ENCODE results near the gene LRWD1.
"Not testable (repeated sequence)": the region's sequence is repeated elsewhere in the genome, so short reads cannot be mapped to it uniquely, and the experiment has no call there.

DNA sequence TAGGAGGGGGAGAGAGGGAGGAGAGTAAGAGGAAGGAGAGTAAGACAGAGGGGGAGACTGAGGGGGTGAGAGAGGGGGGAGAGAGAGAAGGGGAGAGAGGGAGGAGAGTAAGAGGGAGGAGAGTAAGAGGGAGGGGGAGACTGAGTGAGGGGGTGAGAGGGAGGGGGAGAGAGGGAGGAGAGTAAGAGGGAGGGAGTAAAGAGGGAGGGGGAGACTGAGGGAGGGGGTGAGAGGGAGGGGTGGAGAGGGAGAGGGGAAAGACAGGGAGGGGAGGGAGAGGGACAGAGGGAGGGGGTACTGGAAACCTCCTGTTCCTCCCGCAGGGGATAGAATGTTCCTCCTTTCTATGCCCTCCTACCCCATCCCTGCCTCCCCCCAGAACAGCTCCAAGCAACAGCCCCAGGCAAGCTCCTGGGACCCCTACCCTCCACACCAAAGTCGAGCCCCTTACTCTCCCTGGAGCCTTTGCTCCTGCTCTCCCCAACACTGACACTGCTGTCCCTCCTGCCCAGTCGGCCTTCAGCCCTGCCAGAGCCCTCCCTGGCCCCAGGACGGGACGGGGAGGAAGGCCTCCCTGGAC is 47.9 kb downstream of the LRWD1 start:
- TF ChIP-seq, protein P1, sequence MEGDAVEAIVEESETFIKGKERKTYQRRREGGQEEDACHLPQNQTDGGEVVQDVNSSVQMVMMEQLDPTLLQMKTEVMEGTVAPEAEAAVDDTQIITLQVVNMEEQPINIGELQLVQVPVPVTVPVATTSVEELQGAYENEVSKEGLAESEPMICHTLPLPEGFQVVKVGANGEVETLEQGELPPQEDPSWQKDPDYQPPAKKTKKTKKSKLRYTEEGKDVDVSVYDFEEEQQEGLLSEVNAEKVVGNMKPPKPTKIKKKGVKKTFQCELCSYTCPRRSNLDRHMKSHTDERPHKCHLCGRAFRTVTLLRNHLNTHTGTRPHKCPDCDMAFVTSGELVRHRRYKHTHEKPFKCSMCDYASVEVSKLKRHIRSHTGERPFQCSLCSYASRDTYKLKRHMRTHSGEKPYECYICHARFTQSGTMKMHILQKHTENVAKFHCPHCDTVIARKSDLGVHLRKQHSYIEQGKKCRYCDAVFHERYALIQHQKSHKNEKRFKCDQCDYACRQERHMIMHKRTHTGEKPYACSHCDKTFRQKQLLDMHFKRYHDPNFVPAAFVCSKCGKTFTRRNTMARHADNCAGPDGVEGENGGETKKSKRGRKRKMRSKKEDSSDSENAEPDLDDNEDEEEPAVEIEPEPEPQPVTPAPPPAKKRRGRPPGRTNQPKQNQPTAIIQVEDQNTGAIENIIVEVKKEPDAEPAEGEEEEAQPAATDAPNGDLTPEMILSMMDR (IDR thresholded peaks at IDR 0.05): not testable (repeated sequence)
- not testable (repeated sequence) for TF ChIP-seq POLR2AphosphoS5 (IDR thresholded peaks at IDR 0.05)

All from prostate gland (tissue), 2 donors.